ENCODE results near the gene ACBD6.

The ACBD6 gene

GRCh38 chr1:180524915-180525714, 22.7 kb upstream of the ACBD6 start:
- no peak for DNase-seq (ENCODE audit: low read depth)

GRCh38 chr1:180524160-180524914, 22.0 kb upstream of the ACBD6 start:
- DNase-seq (ENCODE audit: low read depth) = no peak

- DNase-seq (ENCODE audit: low read depth) = peak; percentile 37
Observed at GRCh38 chr1:180522213-180522515, 19.8 kb upstream of the ACBD6 start.

- DNase-seq (ENCODE audit: low read depth) = no peak
Observed at GRCh38 chr1:180521474-180522212, 19.3 kb upstream of the ACBD6 start.

- peak; percentile 35 for DNase-seq (ENCODE audit: low read depth)
Observed at GRCh38 chr1:180519846-180520245, 17.5 kb upstream of the ACBD6 start.

- DNase-seq (ENCODE audit: low read depth) = peak; percentile 83
Observed at GRCh38 chr1:180515857-180516388, 13.5 kb upstream of the ACBD6 start.

- DNase-seq (ENCODE audit: low read depth) = no peak
Observed at GRCh38 chr1:180515364-180515763, 13.0 kb upstream of the ACBD6 start.

GRCh38 chr1:180513531-180513930, 11.2 kb upstream of the ACBD6 start:
- no peak for DNase-seq (ENCODE audit: low read depth)

- no peak for DNase-seq (ENCODE audit: low read depth)
Observed at GRCh38 chr1:180510882-180511281, 8.5 kb upstream of the ACBD6 start.

- DNase-seq (ENCODE audit: low read depth) = no peak
Observed at GRCh38 chr1:180508725-180509097, 6.3 kb upstream of the ACBD6 start.

GRCh38 chr1:180507795-180508724, 5.7 kb upstream of the ACBD6 start:
- DNase-seq (ENCODE audit: low read depth) = peak; percentile 88

GRCh38 chr1:180505732-180506335, 3.5 kb upstream of the ACBD6 start:
- DNase-seq (ENCODE audit: low read depth) = peak; percentile 34

- DNase-seq (ENCODE audit: low read depth) = peak; percentile 71
Observed at GRCh38 chr1:180504186-180504585, 1.8 kb upstream of the ACBD6 start.

- no peak for DNase-seq (ENCODE audit: low read depth)
Observed at GRCh38 chr1:180503280-180503862, 994 bp upstream of the ACBD6 start.

- no peak for DNase-seq (ENCODE audit: low read depth)
Observed at GRCh38 chr1:180501865-180502360, 464 bp downstream of the ACBD6 start.

- DNase-seq (ENCODE audit: low read depth) = no peak
Observed at GRCh38 chr1:180500689-180501088, 1.7 kb downstream of the ACBD6 start.

GRCh38 chr1:180498594-180498993, 3.8 kb downstream of the ACBD6 start:
- peak; percentile 43 for DNase-seq (ENCODE audit: low read depth)

- DNase-seq (ENCODE audit: low read depth) = no peak
Observed at GRCh38 chr1:180497826-180498225, 4.6 kb downstream of the ACBD6 start.

GRCh38 chr1:180494370-180494769, 8.0 kb downstream of the ACBD6 start:
- DNase-seq (ENCODE audit: low read depth) = no peak

- no peak for DNase-seq (ENCODE audit: low read depth)
Observed at GRCh38 chr1:180489976-180490375, 12.4 kb downstream of the ACBD6 start.

- no peak for DNase-seq (ENCODE audit: low read depth)
Observed at GRCh38 chr1:180489313-180489712, 13.1 kb downstream of the ACBD6 start.
